ENCODE results near the gene TEN1.
"Not testable (repeated sequence)": the region's sequence is repeated elsewhere in the genome, so short reads cannot be mapped to it uniquely, and the experiment has no call there.

Gene TEN1, protein sequence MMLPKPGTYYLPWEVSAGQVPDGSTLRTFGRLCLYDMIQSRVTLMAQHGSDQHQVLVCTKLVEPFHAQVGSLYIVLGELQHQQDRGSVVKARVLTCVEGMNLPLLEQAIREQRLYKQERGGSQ

DNA sequence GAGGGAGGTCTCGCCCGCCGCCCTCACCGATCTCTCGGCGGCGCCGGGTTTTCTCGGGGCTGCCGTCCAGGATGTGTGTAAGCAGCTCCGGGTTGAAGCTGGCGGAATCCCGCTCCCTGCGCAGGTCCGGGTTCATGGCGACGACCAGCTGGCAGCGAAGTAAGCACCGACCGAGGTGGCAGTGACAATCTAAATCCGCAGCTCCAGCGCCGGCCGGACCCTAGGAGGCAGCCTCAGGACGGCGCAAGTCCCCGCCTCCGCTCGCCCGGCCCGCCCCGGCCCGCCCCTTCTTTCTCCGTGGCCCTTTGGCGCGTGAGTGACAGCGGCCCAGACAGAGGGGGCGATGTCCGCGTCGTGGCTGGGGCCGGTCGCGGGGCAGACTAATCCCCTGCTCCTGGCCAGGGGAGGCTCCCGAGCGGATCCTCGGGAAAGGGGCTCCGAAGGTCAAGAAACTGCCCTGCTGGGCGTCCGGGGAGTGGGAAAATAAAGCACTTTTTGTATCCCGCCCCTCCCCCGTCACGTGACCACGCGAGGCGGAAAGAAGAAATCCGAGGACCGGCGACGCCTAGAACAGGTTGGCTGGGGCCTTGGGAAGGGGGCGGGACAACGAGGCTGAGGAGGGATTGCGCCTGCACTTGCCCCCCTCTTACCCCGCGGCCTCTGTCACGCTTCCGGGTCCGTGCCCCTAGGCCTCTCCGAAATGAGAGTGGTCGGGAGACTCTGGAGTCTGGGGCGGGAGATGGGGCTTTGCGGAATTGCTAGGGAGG, at the start of gene TEN1, which contains the start of gene ACOX1:
Gene TEN1, plus strand, starts transcription at position 303 of the 767 bp plus-strand sequence. CDS start 6,953 bp downstream, outside the sequence.
Gene ACOX1, minus strand, starts transcription at position 229 of the 767 bp plus-strand sequence. Its CDS starts 93 bp downstream, at position 136.
- peak; percentile 92 to 94 for DNase-seq (ENCODE audit: low read depth in 2 of 2, low spot score in 1 of 2)

GRCh38 chr17:75931062-75931461, 48.0 kb upstream of the TEN1 start:
- no peak for DNase-seq (ENCODE audit: low read depth in 2 of 2, low spot score in 1 of 2)

DNA sequence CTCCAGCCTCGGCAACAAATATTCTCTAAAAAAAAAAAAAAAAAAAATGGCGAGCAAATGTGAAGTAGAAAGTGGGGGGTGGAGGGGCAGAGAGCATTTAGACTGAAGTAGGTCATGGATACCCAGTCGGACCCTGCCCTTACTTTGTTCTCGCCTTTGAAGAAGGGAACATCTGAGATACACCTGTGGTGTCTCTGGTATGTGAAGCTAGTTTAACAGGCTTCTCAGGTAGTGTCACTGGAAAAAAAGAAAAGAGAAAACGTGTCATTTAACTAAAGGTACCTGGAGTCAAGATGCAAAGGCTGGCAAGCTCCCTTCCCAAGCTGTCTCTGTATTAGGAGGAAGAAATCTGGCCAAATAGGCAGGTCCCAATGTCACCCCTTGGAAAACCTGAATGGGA, 46.2 kb upstream of the TEN1 start:
- DNase-seq (ENCODE audit: low read depth in 2 of 2, low spot score in 1 of 2): no peak

DNA sequence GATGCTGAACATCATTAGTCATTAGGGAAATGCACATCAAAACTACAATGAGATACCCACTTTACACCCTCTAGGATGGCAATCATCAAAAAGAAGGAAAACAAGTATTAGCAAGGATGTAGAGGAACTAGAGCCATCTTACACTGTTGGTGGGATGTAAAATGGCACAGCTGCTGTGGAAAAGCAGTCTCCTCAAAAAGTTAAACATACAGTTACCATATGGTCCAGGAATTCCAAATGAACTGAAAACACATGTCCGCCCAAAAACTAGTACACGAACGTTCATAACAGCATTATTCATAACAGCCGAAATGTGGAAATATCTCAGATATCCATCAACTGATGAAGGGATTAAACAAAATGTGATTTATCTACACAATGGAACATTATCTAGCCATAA, 45.2 kb upstream of the TEN1 start:
- DNase-seq (ENCODE audit: low read depth in 2 of 2, low spot score in 1 of 2): no peak

DNA sequence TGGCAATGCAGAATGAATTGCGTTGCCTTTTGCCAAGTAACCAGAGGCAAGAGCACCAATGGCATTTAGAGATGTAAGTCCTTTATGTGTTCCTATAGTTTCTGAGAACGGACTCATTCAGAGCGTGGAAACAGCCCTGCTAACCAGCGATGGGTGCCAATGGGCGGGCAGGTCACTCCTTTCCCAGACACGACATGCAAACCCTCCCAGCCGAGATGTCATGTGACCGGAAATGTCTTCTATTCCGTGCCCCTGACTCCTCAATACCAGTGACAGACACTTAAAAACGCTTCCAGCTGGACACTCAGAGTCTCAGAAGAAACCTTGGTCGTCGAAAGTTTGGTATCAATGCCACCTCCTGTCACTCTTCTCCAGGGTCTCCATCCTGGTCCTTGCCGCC, 41.4 kb upstream of the TEN1 start:
- DNase-seq (ENCODE audit: low read depth in 2 of 2, low spot score in 1 of 2): no peak

GRCh38 chr17:75940727-75941441, 38.2 kb upstream of the TEN1 start, which contains the start of gene FBF1:
FBF1 (minus strand) TSS chr17:75941042; CDS start chr17:75938149, 2,893 bp downstream.
- peak; percentile 68 to 81 for DNase-seq (ENCODE audit: low read depth in 2 of 2, low spot score in 1 of 2)

GRCh38 chr17:75941442-75941819, 37.6 kb upstream of the TEN1 start:
- no peak for DNase-seq (ENCODE audit: low read depth in 2 of 2, low spot score in 1 of 2)

DNA sequence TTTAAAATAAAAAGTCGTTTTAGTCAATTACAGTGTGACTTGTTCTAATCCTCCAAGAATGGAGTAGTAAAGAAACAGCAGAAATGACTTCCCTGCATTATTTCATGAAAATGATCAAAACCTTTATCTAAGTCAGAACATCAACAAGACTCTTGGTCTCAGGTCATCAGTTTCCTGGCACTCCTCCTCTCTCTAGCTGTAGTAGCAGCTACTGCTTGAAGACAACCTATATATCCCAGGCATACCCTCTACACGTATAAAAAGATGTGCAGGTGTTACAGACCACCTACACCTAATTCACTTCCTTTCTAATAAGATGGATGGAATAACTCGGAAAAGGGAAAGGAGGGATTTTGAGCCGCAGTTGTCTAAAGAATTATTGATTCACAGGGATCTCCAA, 36.6 kb upstream of the TEN1 start:
- DNase-seq (ENCODE audit: low read depth in 2 of 2, low spot score in 1 of 2): no peak

GRCh38 chr17:75943491-75943890, 35.5 kb upstream of the TEN1 start:
- DNase-seq (ENCODE audit: low read depth in 2 of 2, low spot score in 1 of 2): no peak

DNA sequence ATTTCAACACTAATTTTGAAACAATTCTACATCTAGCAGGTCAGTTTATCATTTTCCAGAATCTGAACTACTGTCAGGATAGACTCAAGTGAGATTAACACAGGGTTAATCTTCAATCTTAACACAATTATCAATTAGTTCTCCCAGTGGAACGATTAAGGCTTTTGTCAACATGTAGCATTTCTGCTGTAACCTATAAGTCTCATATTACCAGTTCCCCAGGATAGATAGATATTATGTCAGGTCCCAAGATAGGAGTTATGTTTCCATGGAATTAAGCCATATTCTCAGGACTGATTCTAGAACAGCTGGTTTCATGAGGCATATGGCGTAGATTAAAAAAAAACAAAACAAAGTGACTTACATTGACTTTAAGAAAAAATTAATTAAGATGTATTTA, 33.8 kb upstream of the TEN1 start:
- no peak for DNase-seq (ENCODE audit: low read depth in 2 of 2, low spot score in 1 of 2)

DNA sequence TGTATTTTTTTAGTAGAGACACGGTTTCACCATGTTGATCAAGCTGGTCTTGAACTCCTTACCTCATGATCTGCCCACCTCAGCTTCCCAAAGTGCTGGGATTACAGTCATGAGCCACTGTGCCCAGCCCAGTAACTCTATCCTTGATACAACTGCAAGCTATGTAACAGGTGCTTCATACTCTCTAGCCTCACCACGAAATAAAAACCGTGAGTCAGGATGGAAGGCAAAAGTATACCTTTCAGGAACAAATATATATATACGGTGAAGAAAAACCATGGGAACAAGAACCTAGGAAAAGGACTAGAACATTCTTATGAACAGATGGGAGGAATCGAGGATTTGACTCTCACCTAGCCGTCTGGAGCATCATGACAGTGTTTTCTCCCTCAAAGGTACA, 28.6 kb upstream of the TEN1 start:
- no peak for DNase-seq (ENCODE audit: low read depth in 2 of 2, low spot score in 1 of 2)

- no peak for DNase-seq (ENCODE audit: low read depth in 2 of 2, low spot score in 1 of 2)
These were observed 28.0 kb upstream of the TEN1 start for GRCh38 chr17:75950855-75951554.

DNA sequence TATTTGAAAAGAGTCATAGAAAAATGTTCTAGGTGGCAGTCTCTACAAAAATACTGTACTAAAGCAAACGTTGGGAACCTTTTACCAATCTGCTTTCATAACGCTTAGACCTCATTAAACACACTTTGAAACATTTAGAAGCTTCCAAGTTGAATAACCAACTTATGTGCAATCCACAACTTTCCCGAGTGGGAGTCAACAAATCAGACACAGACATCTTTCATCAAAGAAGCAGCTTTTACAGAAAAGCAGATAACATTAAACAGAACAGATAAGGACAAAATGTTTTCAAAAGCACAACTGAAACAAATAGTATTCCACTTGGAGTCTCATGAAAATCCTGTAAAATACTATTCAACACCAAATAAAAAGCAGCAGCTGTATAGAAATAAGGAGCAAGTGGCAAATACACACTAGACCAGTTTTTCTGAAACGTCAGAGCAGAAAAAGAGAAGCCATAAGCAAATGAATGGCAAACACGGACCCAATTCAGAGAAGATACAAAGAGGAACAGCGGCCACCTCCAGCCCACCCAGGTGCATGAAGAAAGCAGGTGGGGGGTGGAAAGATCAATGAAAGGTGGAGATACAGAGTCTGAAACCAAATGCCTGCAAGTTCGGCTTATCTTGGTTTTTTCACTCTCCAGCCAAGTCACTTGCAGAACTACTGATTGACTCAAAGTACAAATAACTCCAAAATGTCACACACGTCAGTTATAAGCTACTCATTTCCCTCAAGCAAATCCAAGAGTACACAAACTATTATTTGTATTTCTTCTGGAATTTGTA, 19.8 kb upstream of the TEN1 start:
- DNase-seq (ENCODE audit: low read depth in 2 of 2, low spot score in 1 of 2): no peak

GRCh38 chr17:75959839-75960511, 19.1 kb upstream of the TEN1 start:
- no peak for DNase-seq (ENCODE audit: low read depth in 2 of 2, low spot score in 1 of 2)

GRCh38 chr17:75965468-75965867, 13.6 kb upstream of the TEN1 start:
- DNase-seq (ENCODE audit: low read depth in 2 of 2, low spot score in 1 of 2): no peak

DNA sequence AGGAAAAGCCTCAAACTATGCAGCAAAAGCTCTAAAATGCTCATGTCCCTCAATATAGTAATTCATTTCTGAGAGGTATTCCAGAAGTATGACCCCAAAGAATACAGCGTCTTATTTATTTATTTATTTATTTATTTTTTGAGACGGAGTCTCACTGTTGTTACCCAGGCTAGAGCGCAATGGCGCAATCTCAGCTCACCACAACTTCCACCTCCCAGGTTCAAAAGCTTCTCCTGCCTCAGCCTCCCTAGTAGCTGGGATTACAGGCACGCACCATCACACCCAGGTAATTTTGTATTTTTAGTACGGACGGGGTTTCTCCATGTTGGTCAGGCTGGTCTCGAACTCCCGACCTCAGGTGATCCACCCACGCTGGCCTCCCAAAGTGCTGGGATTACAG, 10.0 kb upstream of the TEN1 start:
- DNase-seq (ENCODE audit: low read depth in 2 of 2, low spot score in 1 of 2): not testable (repeated sequence)

DNA sequence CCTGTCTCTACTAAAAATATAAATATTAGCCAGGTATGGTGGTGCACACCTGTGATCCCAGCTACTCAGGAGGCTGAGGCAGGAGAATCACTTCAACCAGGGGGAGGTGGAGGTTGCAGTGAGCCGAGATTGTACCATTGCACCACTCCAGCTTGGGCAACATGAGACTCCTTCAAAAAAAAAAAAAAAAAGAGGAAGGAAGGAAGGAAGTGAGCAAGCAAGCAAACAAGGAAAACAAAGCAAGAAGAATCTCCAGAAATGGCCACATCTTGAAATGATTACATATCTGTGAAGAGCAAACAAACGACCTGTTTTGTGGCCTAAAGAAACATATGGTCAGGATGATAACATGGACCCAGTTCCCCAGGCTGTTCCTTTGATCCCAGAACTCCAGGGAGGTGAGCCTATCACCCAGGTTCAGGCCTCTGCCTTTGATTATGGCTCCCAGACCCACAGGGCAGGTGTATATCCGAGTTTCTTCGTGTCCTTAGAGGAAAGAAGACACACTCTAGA, 9.0 kb upstream of the TEN1 start:
- DNase-seq (ENCODE audit: low read depth in 2 of 2, low spot score in 1 of 2): no peak

DNA sequence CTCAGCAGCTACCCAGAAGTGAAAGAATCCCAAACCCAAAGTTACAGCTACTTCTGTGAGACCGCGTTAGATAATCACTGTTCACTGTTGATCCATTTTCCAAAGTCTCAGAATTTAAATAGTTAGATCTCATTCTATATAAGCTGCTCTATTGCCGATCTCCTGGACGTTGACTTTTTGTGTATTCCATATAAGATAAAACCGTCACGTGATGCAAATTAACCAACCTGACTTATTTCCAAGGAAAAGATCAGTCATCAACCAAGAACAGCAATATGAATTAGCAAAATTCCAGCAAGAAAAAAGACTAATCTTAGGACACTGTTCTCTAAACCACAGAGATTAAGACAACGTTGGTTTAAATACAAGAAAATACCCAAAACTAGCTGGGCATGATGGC, 8.4 kb upstream of the TEN1 start:
- DNase-seq (ENCODE audit: low read depth in 2 of 2, low spot score in 1 of 2): no peak

DNA sequence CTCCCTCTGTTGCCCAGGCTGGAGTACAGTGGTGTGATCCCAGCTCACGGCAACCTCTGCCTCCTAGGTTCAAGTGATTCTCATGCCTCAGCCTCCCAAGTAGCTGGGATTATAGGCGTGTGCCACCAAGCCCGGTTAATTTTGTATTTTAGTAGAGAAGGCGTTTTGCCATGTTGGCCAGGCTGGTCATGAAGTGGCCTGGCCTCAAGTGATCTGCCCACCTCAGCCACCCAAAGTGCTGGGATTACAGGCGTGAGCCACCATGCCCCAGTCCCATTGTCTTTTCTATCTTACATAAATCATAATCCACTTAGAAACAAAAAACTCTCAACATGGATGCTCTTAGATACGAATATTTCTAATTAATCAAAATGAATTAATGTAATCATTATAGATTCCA, 3.9 kb upstream of the TEN1 start:
- not testable (repeated sequence) for DNase-seq (ENCODE audit: low read depth in 2 of 2, low spot score in 1 of 2)

DNA sequence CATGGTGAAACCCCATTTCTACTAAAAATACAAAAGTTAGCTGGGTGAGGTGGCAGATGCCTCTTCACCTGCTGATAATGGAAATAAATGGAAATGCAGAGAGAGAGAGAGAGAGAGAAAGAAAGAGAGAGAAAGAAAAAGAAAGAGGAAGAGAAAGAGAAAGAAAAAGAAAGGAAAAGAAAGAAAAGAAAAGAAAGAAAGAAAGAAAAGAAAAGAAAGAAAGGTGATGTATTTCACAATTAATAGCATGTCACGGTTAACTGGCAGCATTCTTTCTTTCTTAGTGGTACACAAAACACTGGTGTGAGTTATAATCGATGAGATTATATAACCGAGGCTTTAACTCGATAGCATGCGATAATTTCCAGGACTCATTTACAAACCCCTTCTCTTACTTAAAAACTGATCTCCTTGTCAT, 3.3 kb upstream of the TEN1 start:
- no peak for DNase-seq (ENCODE audit: low read depth in 2 of 2, low spot score in 1 of 2)
